Uterus (tissue), 4 donors: ENCODE data around the gene LSS. TPM values are rescaled to one million over a fixed set of nuclear protein-coding genes. Genes with fewer than 3 reads are reported as not detected.

Experiments used
- DNase-seq, 2 donors: peaks; one replicate each; pipeline ENCODE4 v3.0.0-alpha.2; 2019 to 2020
- H3K27ac ChIP-seq, 2 donors: fragments of 200-600 bp; sonication (generic); 1 replicate in 1 of 2; 2 replicates in 1 of 2; pipeline ENCODE4 v1.5.1; 2016 to 2018
- H3K27me3 ChIP-seq, 2 donors: fragments of 200-600 bp; sonication (generic); one replicate each; pipeline ENCODE4 v1.5.1; 2018 to 2019; ENCODE audit warnings: control low read depth in 1 of 2
- H3K36me3 ChIP-seq, 2 donors: fragments of 200-600 bp; sonication (generic); one replicate each; pipeline ENCODE4 v1.5.1; 2019; ENCODE audit warnings: control low read depth in 1 of 2
- H3K4me1 ChIP-seq, 2 donors: fragments of 200-600 bp; sonication (generic); one replicate each; pipeline ENCODE4 v1.5.1; 2018 to 2019; ENCODE audit warnings: control low read depth in 1 of 2
- H3K4me3 ChIP-seq, 2 donors: fragments of 200-600 bp; sonication (generic); 1 replicate in 1 of 2; 2 replicates in 1 of 2; pipeline ENCODE4 v1.5.1; 2018 to 2019; ENCODE audit warnings: mild to moderate bottlenecking in 1 of 2
- H3K9me3 ChIP-seq, 2 donors: fragments of 200-600 bp; sonication (generic); one replicate each; pipeline ENCODE4 v1.5.1; 2019; ENCODE audit warnings: control low read depth in 1 of 2
- CTCF ChIP-seq, 4 experiments: fragments of 200-600 bp in 2 of 4; fragments of 450-650 bp in 2 of 4; sonication (generic) in 2 of 4; IDR thresholded peaks; one replicate each; pipeline ENCODE4 v1.5.1; 2016 to 2019; ENCODE audit warnings: antibody characterized with exemption in 4 of 4, mild to moderate bottlenecking in 2 of 4, moderate library complexity in 1 of 4
- POLR2A ChIP-seq, 2 donors: fragments of 450-650 bp; IDR thresholded peaks; one replicate each; pipeline ENCODE4 v1.6.1; 2016; ENCODE audit warnings: antibody characterized with exemption in 2 of 2, mild to moderate bottlenecking in 1 of 2, moderate library complexity in 1 of 2
- intact Hi-C: fragments of 100-400 bp; cut with DNase I; formaldehyde crosslinking; loops from one replicate; pipeline ENCODE4 v1.15.1; 2023; ENCODE audit warnings: low total_unique reads
- total RNA-seq, 4 donors: library from RNA; depleted of rRNA in 3 of 4; stranded (reverse); fragments of >200 nt in 3 of 4; gene quantifications; one replicate each; pipeline versions ENCODE4 v1.1.0 to v1.2.4, GENCODE V29; 2014 to 2023
- donor health status: DM: yes; HTN: yes; CAD: no.

The LSS gene
- total RNA-seq, 4 donors from 2014 or later: 35.4 to 94.0 (median 41.5) TPM

GRCh38 chr21:46189959-46190490 lies 38.5 kb downstream of the LSS start:
- H3K36me3 ChIP-seq: no peaks in the 10 kb centered on the region
- no peak overlapping the region for H3K4me3 ChIP-seq
- H3K27ac ChIP-seq: peak overlapping the region; percentile 78
- H3K4me1 ChIP-seq: peaks cover 0 to 6% of the 10 kb centered on the region in 2 donors
- H3K9me3 ChIP-seq: no peaks in the 10 kb centered on the region
- TF ChIP-seq POLR2A (IDR thresholded peaks at IDR 0.05): no peak
- no peak for TF ChIP-seq CTCF (IDR thresholded peaks at IDR 0.05)
- no peaks in the 10 kb centered on the region for H3K27me3 ChIP-seq
- DNase-seq: peak in 1 of 2 donors; percentile 15
- intact Hi-C loops: no loop called here

DNA sequence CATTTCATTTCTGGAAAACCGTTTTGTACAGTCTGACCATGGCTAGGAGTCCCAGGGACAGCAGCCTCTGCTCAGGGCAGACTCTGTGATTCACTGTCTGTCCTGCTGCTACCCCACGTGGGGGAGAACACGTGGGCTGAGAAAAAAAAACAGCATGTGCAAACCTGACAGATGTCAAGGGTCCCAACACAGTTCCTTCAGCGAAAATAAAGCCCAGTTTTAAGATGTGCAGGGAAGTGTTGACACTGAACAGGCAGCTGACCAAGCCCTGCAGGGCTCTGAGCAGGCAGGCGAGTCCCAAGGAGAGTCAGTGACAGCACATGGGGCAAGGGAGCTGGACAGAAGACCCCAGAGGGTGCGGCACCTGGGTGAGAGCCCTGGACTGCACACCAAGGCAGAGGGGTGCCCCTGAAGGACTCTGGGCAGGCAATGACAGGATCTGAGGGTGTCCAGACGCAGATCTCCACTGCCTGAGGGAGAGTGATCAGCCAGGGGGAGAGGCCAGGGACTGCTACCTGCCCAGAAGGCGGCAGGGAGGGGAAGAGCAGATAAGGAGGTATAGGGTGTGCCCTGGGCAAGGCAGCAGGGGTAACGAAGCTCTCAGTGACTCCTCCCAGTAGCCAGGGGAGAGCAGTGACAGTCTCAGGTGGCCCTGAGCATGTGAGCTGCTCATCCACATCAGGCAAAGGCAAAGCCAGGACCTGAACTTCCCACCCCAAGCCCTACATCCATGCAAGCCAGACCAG lies 39.2 kb downstream of the LSS start:
- no peaks in the 10 kb centered on the region for H3K36me3 ChIP-seq
- no peak for DNase-seq
- no peaks in the 10 kb centered on the region for H3K27me3 ChIP-seq
- TF ChIP-seq CTCF (IDR thresholded peaks at IDR 0.05) (no peak), POLR2A (IDR thresholded peaks at IDR 0.05) (no peak)
- intact Hi-C loops: no loop called here
- no peaks in the 10 kb centered on the region for H3K9me3 ChIP-seq
- no peak overlapping the region for H3K4me3 ChIP-seq
- peaks cover 0 to 6% of the 10 kb centered on the region in 2 donors for H3K4me1 ChIP-seq
- H3K27ac ChIP-seq: peak overlapping the region; percentile 78

- intact Hi-C loops: no loop called here
- peak overlapping the region; percentile 78 for H3K27ac ChIP-seq
- TF ChIP-seq CTCF (IDR thresholded peaks at IDR 0.05) (no peak), POLR2A (IDR thresholded peaks at IDR 0.05) (no peak)
- H3K9me3 ChIP-seq: no peaks in the 10 kb centered on the region
- H3K4me1 ChIP-seq: peaks cover 0 to 6% of the 10 kb centered on the region in 2 donors
- peak; percentile 51 to 76 for DNase-seq
- no peaks in the 10 kb centered on the region for H3K27me3 ChIP-seq
- no peaks in the 10 kb centered on the region for H3K36me3 ChIP-seq
- H3K4me3 ChIP-seq: no peak overlapping the region
These were observed 40.1 kb downstream of the LSS start for GRCh38 chr21:46188226-46189212.

GRCh38 chr21:46187814-46188213 lies 40.8 kb downstream of the LSS start:
- DNase-seq: no peak
- Histone ChIP-seq H3K27me3 (no peaks in the 10 kb centered on the region), H3K27ac (peak overlapping the region; percentile 78), H3K9me3 (no peaks in the 10 kb centered on the region), H3K4me1 (peaks cover 0 to 6% of the 10 kb centered on the region in 2 donors), H3K36me3 (no peaks in the 10 kb centered on the region), H3K4me3 (no peak overlapping the region)
- intact Hi-C loops: no loop called here
- TF ChIP-seq POLR2A (IDR thresholded peaks at IDR 0.05): no peak
- no peak for TF ChIP-seq CTCF (IDR thresholded peaks at IDR 0.05)
